HEK293 (cell line): Measurements from ENCODE around the gene ANXA4.

ENCODE experiments used
- CTCF ChIA-PET: fragments of 350-600 bp; formaldehyde crosslinking; extraction: SDS; loops from one replicate; lab custom pipeline; 2021; ENCODE audit warnings: antibody characterized with exemption; lab: Yijun Ruan, JAX
- POLR2A ChIA-PET: fragments of 300-600 bp; formaldehyde crosslinking; extraction: SDS; loops from one replicate; lab custom pipeline; 2020; ENCODE audit warnings: antibody characterized with exemption, inconsistent platforms; lab: Yijun Ruan, JAX
- H3K27ac ChIP-seq: fragments of 200-500 bp; sonication (Bioruptor generic); 2 replicates; pipeline ENCODE4 v1.5.1; 2014; ENCODE audit warnings: low read depth, low read length, control low read depth, inconsistent platforms; ENCODE audit errors: extremely low read depth
- H3K36me3 ChIP-seq, 2 experiments: fragments of 200-500 bp in 1 of 2; sonication (Bioruptor generic) in 1 of 2; 1 replicate in 1 of 2; 2 replicates in 1 of 2; pipeline ENCODE4 v1.5.1; 2014 to 2017; ENCODE audit warnings: inconsistent platforms in 2 of 2, low read length in 2 of 2; ENCODE audit not compliant: control insufficient read depth in 2 of 2, insufficient read depth in 1 of 2
- H3K4me1 ChIP-seq: fragments of 200-500 bp; sonication (Bioruptor generic); 2 replicates; pipeline ENCODE4 v1.5.1; 2014; ENCODE audit warnings: mild to moderate bottlenecking, low read length, inconsistent platforms; ENCODE audit not compliant: control insufficient read depth, insufficient read depth
- H3K4me3 ChIP-seq: 2 replicates; pipeline ENCODE4 v1.5.1; 2011; ENCODE audit warnings: low read depth, mild to moderate bottlenecking, control low read depth, low read length, moderate library complexity
- H3K9me3 ChIP-seq: fragments of 200-500 bp; sonication (Bioruptor generic); 2 replicates; pipeline ENCODE4 v1.5.1; 2014; ENCODE audit warnings: low read depth, low read length, inconsistent platforms; ENCODE audit not compliant: control insufficient read depth, insufficient read depth
- CTCF ChIP-seq: fragments of 450-650 bp; formaldehyde crosslinking; IDR thresholded peaks from 2 replicates; pipeline ENCODE4 v1.5.1; 2016; ENCODE audit warnings: missing biosample characterization, missing genetic modification characterization
- ELK4 ChIP-seq: IDR thresholded peaks from 2 replicates; pipeline ENCODE4 v1.6.1; 2011; ENCODE audit warnings: mild to moderate bottlenecking, low read depth, low read length, borderline replicate concordance
- GFI1B ChIP-seq: fragments of 450-650 bp; formaldehyde crosslinking; IDR thresholded peaks from 2 replicates; pipeline ENCODE4 v1.5.1; 2016; ENCODE audit warnings: missing biosample characterization, missing genetic modification characterization
- IKZF3 ChIP-seq: fragments of 450-650 bp; IDR thresholded peaks from 2 replicates; pipeline ENCODE4 v1.5.0; 2018; ENCODE audit warnings: missing biosample characterization, mild to moderate bottlenecking, missing genetic modification characterization, moderate library complexity
- PRDM2 ChIP-seq: fragments of 450-650 bp; formaldehyde crosslinking; IDR thresholded peaks from 2 replicates; pipeline ENCODE4 v1.5.1; 2016; ENCODE audit warnings: missing biosample characterization, missing genetic modification characterization, borderline replicate concordance
- SCRT2 ChIP-seq: fragments of 450-650 bp; formaldehyde crosslinking; IDR thresholded peaks from 2 replicates; pipeline ENCODE4 v1.5.1; 2016; ENCODE audit warnings: missing biosample characterization, missing genetic modification characterization
- SP7 ChIP-seq: fragments of 450-650 bp; formaldehyde crosslinking; IDR thresholded peaks from 2 replicates; pipeline ENCODE4 v1.5.1; 2016; ENCODE audit warnings: missing biosample characterization, missing genetic modification characterization
- TCF7L2 ChIP-seq: IDR thresholded peaks from 2 replicates; pipeline ENCODE4 v1.6.1; 2011; ENCODE audit warnings: low read depth, mild to moderate bottlenecking, inconsistent platforms, low read length, moderate library complexity, borderline replicate concordance
- ZBTB17 ChIP-seq: fragments of 450-650 bp; formaldehyde crosslinking; IDR thresholded peaks from 2 replicates; pipeline ENCODE4 v1.5.1; 2016; ENCODE audit warnings: missing biosample characterization, missing genetic modification characterization
- ZEB2 ChIP-seq: fragments of 450-650 bp; formaldehyde crosslinking; IDR thresholded peaks from 2 replicates; pipeline ENCODE4 v1.5.1; 2016; ENCODE audit warnings: missing biosample characterization, missing genetic modification characterization
- ZFHX2 ChIP-seq: fragments of 450-650 bp; formaldehyde crosslinking; conservative IDR thresholded peaks from 2 replicates; pipeline ENCODE4 v1.5.1; 2016; ENCODE audit warnings: missing biosample characterization, missing genetic modification characterization
- ZNF2 ChIP-seq: fragments of 450-650 bp; formaldehyde crosslinking; IDR thresholded peaks from 2 replicates; pipeline ENCODE4 v1.5.1; 2016; ENCODE audit warnings: missing biosample characterization, missing genetic modification characterization
- ZNF223 ChIP-seq: fragments of 450-650 bp; formaldehyde crosslinking; IDR thresholded peaks from 2 replicates; pipeline ENCODE4 v1.5.1; 2016; ENCODE audit warnings: missing biosample characterization, missing genetic modification characterization
- ZNF366 ChIP-seq: fragments of 450-650 bp; formaldehyde crosslinking; conservative IDR thresholded peaks from 2 replicates; pipeline ENCODE4 v1.5.1; 2016; ENCODE audit warnings: missing biosample characterization, missing genetic modification characterization
- ZNF473 ChIP-seq: fragments of 450-650 bp; formaldehyde crosslinking; IDR thresholded peaks from 2 replicates; pipeline ENCODE4 v1.5.1; 2017; ENCODE audit warnings: missing biosample characterization, missing genetic modification characterization
- ZNF580 ChIP-seq: fragments of 450-650 bp; formaldehyde crosslinking; IDR thresholded peaks from 2 replicates; pipeline ENCODE4 v1.5.1; 2016; ENCODE audit warnings: missing biosample characterization, missing genetic modification characterization
- ZNF600 ChIP-seq: fragments of 450-650 bp; formaldehyde crosslinking; IDR thresholded peaks from 2 replicates; pipeline ENCODE4 v1.5.1; 2016; ENCODE audit warnings: missing biosample characterization, missing genetic modification characterization
- ZNF629 ChIP-seq: fragments of 450-650 bp; formaldehyde crosslinking; IDR thresholded peaks from 2 replicates; pipeline ENCODE4 v1.5.1; 2017; ENCODE audit warnings: missing biosample characterization, missing genetic modification characterization
- ZNF654 ChIP-seq: fragments of 450-650 bp; formaldehyde crosslinking; IDR thresholded peaks from 2 replicates; pipeline ENCODE4 v1.5.1; 2016; ENCODE audit warnings: low read depth, missing biosample characterization, missing genetic modification characterization

The ANXA4 gene

GRCh38 chr2:69721022-69721421 lies 20.9 kb upstream of the ANXA4 start:
- H3K36me3 ChIP-seq, result no peaks in the 10 kb centered on the region
- H3K9me3 ChIP-seq, result no peaks in the 10 kb centered on the region
- no peak for TF ChIP-seq ELK4
- TF ChIP-seq TCF7L2, result no peak
- TF ChIP-seq ZNF223 (tag by site-specific recombination), result no peak
- no peak for TF ChIP-seq ZNF473 (tag by site-specific recombination)
- TF ChIP-seq PRDM2, result no peak
- POLR2A ChIA-PET, result no interaction called here
- no peak overlapping the region for H3K27ac ChIP-seq
- H3K4me1 ChIP-seq, result no peaks in the 10 kb centered on the region
- CTCF ChIA-PET, result interaction anchor here (0.6 kb wide), 1 partner anchor 23 kb away, joined by 3 read pairs; no protein-coding TSS in a partner anchor
- H3K4me3 ChIP-seq, result no peak overlapping the region

- Histone ChIP-seq H3K27ac (no peak overlapping the region), H3K36me3 (no peaks in the 10 kb centered on the region), H3K9me3 (no peaks in the 10 kb centered on the region), H3K4me3 (no peak overlapping the region), H3K4me1 (no peaks in the 10 kb centered on the region)
- peak; percentile 22; the same call in 1 of the 2 replicates for TF ChIP-seq ZFHX2
- no peak for TF ChIP-seq IKZF3 (tag by site-specific recombination)
- no peak for TF ChIP-seq ZNF629 (tag by site-specific recombination)
- POLR2A ChIA-PET, result interaction anchor here (3.7 kb wide), 1 partner anchor 191 kb away, joined by 25 read pairs; the partner anchor contains the start of gene MXD1
- CTCF ChIA-PET, result interaction anchor here (0.9 to 5.8 kb wide), 18 partner anchors 9 to 579 kb away, joined by 3 to 215 read pairs (median 8); partner anchors contain the start of genes FAM136A and MXD1
Observed at GRCh38 chr2:69723791-69724190, 18.1 kb upstream of the ANXA4 start.

- Histone ChIP-seq H3K4me3 (peak overlapping the region; percentile 15), H3K36me3 (no peaks in the 10 kb centered on the region)
- TF ChIP-seq IKZF3 (tag by site-specific recombination) (peak; percentile 46; the same call in 1 of the 2 replicates), SP7 (tag by site-specific recombination) (0 out of 2 replicates have a peak, but pooled peaks have one; percentile 19), ZNF600 (tag by site-specific recombination) (0 out of 2 replicates have a peak, but pooled peaks have one; percentile 21), SCRT2 (tag by site-specific recombination) (no peak), ZNF580 (no peak), ZNF2 (tag by site-specific recombination) (peak; percentile 95), GFI1B (tag by site-specific recombination) (no peak), ZBTB17 (tag by site-specific recombination) (0 out of 2 replicates have a peak, but pooled peaks have one; percentile 34), ZNF366 (tag by site-specific recombination) (0 out of 2 replicates have a peak, but pooled peaks have one; percentile 33), ZEB2 (tag by site-specific recombination) (peak; percentile 63; the same call in 1 of the 2 replicates), ZNF473 (tag by site-specific recombination) (no peak), ZNF654 (tag by site-specific recombination) (peak; percentile 97), CTCF (tag by site-specific recombination) (peak; percentile 90)
- TF ChIP-seq, all 188 proteins: peak for 9
- Histone ChIP-seq H3K27ac (no peak overlapping the region), H3K9me3 (no peaks in the 10 kb centered on the region), H3K4me1 (no peaks in the 10 kb centered on the region)
- POLR2A ChIA-PET, result interaction anchor here (1.0 to 3.7 kb wide), 4 partner anchors 17 to 362 kb away, joined by 3 to 25 read pairs (median 8); partner anchors contain the start of genes ANXA4 and MXD1
- CTCF ChIA-PET, result interaction anchor here (0.6 to 5.8 kb wide), 57 partner anchors 9 to 1261 kb away, joined by 3 to 215 read pairs (median 6); partner anchors contain the start of genes AAK1, FAM136A, GMCL1 and MXD1
Observed at GRCh38 chr2:69724540-69725159, 17.3 kb upstream of the ANXA4 start.
